ENCODE data around the gene MED13L.

GRCh38 chr12:116169071-116169470 is 108.4 kb downstream of the MED13L start:
- TF ChIP-seq SMC3 (IDR thresholded peaks at IDR 0.05; ENCODE audit: low read depth, low read length) (no peak), POLR2AphosphoS5 (IDR thresholded peaks at IDR 0.05; ENCODE audit: low read depth, low read length) (no peak), CTCF (IDR thresholded peaks at IDR 0.05) (no peak), MEF2A (IDR thresholded peaks at IDR 0.05; ENCODE audit: borderline replicate concordance, low read depth) (no peak), ZBTB33 (IDR thresholded peaks at IDR 0.05; ENCODE audit: borderline replicate concordance, low read depth) (no peak), USF2 (IDR thresholded peaks at IDR 0.05; ENCODE audit: borderline replicate concordance, low read depth, low read length) (no peak), RCOR1 (IDR thresholded peaks at IDR 0.05; ENCODE audit: low read length) (no peak), RAD21 (IDR thresholded peaks at IDR 0.05; ENCODE audit: low read length) (no peak), EP300 (IDR thresholded peaks at IDR 0.05; ENCODE audit: borderline replicate concordance in 1 of 2, low read depth in 1 of 2, low read length in 1 of 2) (no peak), SIN3A (IDR thresholded peaks at IDR 0.05; ENCODE audit: borderline replicate concordance, low read depth, low read length) (no peak), YY1 (IDR thresholded peaks at IDR 0.05; ENCODE audit: low read depth) (no peak)

All from SK-N-SH (cell line).